ENCODE data around the gene RINL. TPM values are rescaled to one million over a fixed set of nuclear protein-coding genes. Genes with fewer than 3 reads are reported as not detected.

Gene RINL
- polyA plus RNA-seq, 1 donor (not counting 4 experiments of a cell fraction or from before 2014, with no cell fraction given) = 6.3 TPM

DNA sequence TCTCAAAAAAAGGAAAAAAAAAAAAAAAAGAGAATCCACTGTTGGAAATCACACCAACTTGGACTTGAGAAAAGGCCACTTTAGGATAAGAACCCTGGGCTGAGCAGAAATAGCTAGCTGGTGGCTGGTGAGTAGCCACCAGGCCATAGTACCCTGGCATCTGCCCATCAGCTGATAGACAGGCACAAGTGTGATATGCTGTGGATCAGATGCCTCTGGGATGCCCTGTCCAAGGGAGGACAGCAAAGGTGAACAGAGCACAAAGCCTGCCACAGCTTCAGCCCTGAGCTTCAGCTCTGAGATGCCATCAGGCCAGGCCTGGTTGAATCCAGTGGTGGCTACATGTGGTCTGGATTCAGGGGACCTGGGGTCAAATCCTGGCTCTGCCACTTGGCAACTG is 12.6 kb upstream of the RINL start:
- Histone ChIP-seq H3K4me2 (ENCODE audit: control insufficient read depth, extremely low read depth, insufficient read depth, low read depth, low read length) (no peak overlapping the region), H3K4me3 (ENCODE audit: control insufficient read depth in 2 of 3, extremely low read depth in 1 of 3, insufficient read depth in 2 of 3, low read depth in 1 of 3, low read length in 3 of 3) (no peak overlapping the region), H3K9me3 (ENCODE audit: control insufficient read depth, low read depth, low read length) (no peaks in the 10 kb centered on the region), H4K20me1 (ENCODE audit: control insufficient read depth, extremely low read depth, insufficient read depth, low read length) (no peaks in the 10 kb centered on the region), H3K9ac (ENCODE audit: control insufficient read depth, extremely low read depth, insufficient read depth, low read length) (no peak overlapping the region), H3K27ac (ENCODE audit: control insufficient read depth, insufficient read depth, low read length) (no peak overlapping the region), H3K9me1 (ENCODE audit: control insufficient read depth, extremely low read depth, insufficient read depth, low read length) (no peaks in the 10 kb centered on the region), H3K4me1 (ENCODE audit: control insufficient read depth, extremely low read depth, insufficient read depth, low read length) (no peaks in the 10 kb centered on the region), H2AFZ (ENCODE audit: control insufficient read depth, low read length) (no peak overlapping the region), H3K27me3 (ENCODE audit: control insufficient read depth, extremely low read depth, insufficient read depth, low read length) (no peaks in the 10 kb centered on the region), H3K36me3 (ENCODE audit: control insufficient read depth in 2 of 2, extremely low read depth in 1 of 2, insufficient read depth in 2 of 2, low read length in 2 of 2) (peaks cover 13% of the 10 kb centered on the region in 2 experiments), H3K79me2 (ENCODE audit: control insufficient read depth, insufficient read depth, low read length) (no peaks in the 10 kb centered on the region)
- FAIRE-seq (no peak), DNase-seq (ENCODE audit: low read depth, low spot score) (no peak)
- dilution Hi-C loops (cut with MboI; ENCODE audit: extremely low pct_ligation_motif_present, low sequenced_read_pairs) = no loop called here
- TF ChIP-seq EZH2 (IDR thresholded peaks at IDR 0.05; ENCODE audit: low read length) = no peak
- TF ChIP-seq, protein P1, sequence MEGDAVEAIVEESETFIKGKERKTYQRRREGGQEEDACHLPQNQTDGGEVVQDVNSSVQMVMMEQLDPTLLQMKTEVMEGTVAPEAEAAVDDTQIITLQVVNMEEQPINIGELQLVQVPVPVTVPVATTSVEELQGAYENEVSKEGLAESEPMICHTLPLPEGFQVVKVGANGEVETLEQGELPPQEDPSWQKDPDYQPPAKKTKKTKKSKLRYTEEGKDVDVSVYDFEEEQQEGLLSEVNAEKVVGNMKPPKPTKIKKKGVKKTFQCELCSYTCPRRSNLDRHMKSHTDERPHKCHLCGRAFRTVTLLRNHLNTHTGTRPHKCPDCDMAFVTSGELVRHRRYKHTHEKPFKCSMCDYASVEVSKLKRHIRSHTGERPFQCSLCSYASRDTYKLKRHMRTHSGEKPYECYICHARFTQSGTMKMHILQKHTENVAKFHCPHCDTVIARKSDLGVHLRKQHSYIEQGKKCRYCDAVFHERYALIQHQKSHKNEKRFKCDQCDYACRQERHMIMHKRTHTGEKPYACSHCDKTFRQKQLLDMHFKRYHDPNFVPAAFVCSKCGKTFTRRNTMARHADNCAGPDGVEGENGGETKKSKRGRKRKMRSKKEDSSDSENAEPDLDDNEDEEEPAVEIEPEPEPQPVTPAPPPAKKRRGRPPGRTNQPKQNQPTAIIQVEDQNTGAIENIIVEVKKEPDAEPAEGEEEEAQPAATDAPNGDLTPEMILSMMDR (optimal IDR thresholded peaks at IDR 0.05 in 1 of 3, IDR thresholded peaks at IDR 0.05 in 1 of 3, conservative IDR thresholded peaks at IDR 0.05 in 1 of 3; ENCODE audit: extremely low read depth in 1 of 3, insufficient read depth in 2 of 3, low read length in 3 of 3) = no peak

DNA sequence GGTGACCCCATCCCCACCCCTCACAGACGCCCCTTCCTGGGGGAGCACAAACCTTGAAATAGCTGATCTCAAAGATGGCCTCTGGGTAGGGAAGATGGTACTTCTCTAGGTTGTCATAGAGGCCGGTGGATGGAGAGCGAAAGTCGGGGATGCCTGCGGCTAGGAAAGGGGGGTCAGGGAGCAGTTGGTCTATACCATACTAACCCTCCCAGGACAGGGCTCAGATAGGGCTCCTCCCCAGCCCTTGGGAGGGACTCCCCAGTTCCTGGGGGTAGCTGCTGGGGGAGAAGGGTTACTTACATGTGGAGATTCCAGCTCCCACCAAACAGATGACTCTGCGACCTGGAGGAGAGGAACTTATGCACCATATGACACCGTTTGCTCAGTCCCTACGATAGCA is 11.7 kb upstream of the RINL start:
- H3K79me2 ChIP-seq (ENCODE audit: control insufficient read depth, insufficient read depth, low read length) = no peaks in the 10 kb centered on the region
- no peaks in the 10 kb centered on the region for H3K27me3 ChIP-seq (ENCODE audit: control insufficient read depth, extremely low read depth, insufficient read depth, low read length)
- H3K27ac ChIP-seq (ENCODE audit: control insufficient read depth, insufficient read depth, low read length) = no peak overlapping the region
- no peak overlapping the region for H3K4me3 ChIP-seq (ENCODE audit: control insufficient read depth in 2 of 3, extremely low read depth in 1 of 3, insufficient read depth in 2 of 3, low read depth in 1 of 3, low read length in 3 of 3)
- no peak overlapping the region for H3K9ac ChIP-seq (ENCODE audit: control insufficient read depth, extremely low read depth, insufficient read depth, low read length)
- TF ChIP-seq, protein P1 (optimal IDR thresholded peaks at IDR 0.05 in 1 of 3, IDR thresholded peaks at IDR 0.05 in 1 of 3, conservative IDR thresholded peaks at IDR 0.05 in 1 of 3; ENCODE audit: extremely low read depth in 1 of 3, insufficient read depth in 2 of 3, low read length in 3 of 3) = no peak
- TF ChIP-seq EZH2 (IDR thresholded peaks at IDR 0.05; ENCODE audit: low read length) = no peak
- dilution Hi-C loops (cut with MboI; ENCODE audit: extremely low pct_ligation_motif_present, low sequenced_read_pairs) = no loop called here
- no peak overlapping the region for H2AFZ ChIP-seq (ENCODE audit: control insufficient read depth, low read length)
- H3K4me2 ChIP-seq (ENCODE audit: control insufficient read depth, extremely low read depth, insufficient read depth, low read depth, low read length) = no peak overlapping the region
- H3K4me1 ChIP-seq (ENCODE audit: control insufficient read depth, extremely low read depth, insufficient read depth, low read length) = no peaks in the 10 kb centered on the region
- FAIRE-seq (no peak), DNase-seq (ENCODE audit: low read depth, low spot score) (no peak)
- H3K9me3 ChIP-seq (ENCODE audit: control insufficient read depth, low read depth, low read length) = no peaks in the 10 kb centered on the region
- peaks cover 13% of the 10 kb centered on the region in 2 experiments for H3K36me3 ChIP-seq (ENCODE audit: control insufficient read depth in 2 of 2, extremely low read depth in 1 of 2, insufficient read depth in 2 of 2, low read length in 2 of 2)
- H4K20me1 ChIP-seq (ENCODE audit: control insufficient read depth, extremely low read depth, insufficient read depth, low read length) = no peaks in the 10 kb centered on the region
- H3K9me1 ChIP-seq (ENCODE audit: control insufficient read depth, extremely low read depth, insufficient read depth, low read length) = no peaks in the 10 kb centered on the region
